ENCODE data around the gene DSN1.
A peak's percentile ranks its signal among the peaks of the same experiment; 100 is the strongest.

DNA sequence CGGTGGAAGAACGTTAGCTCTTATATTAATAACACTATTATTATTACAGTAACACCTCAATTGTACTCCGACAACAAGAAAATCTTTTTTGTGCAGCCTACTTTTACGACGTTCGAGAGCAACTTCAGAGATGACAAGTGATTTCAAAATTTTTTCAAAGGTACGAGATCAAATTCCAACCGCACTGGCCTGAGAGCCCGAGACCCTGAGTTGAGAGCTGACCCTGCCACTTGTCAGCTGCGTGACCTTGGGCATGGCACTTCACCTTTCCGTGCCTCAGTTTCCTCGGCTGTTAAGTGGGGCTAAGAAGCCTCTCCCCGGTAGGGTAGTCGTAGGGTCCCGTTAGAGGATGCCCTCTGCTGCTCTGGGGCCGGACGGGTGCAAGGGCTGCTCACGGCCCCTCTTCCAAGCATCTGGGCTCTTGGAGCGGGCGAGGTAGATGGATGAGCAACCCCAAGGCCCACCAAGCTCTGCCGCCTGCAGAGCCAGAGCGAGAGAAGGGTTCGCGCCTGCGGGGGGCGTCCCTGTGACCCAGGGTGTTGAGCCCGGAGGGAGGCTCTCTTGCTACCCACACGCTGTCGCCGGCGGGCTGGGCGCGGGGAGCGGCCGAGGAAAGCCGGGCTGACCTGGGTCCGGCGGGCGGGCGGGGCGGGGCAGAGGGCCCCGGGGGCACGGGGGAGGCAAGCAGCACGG, 28.2 kb downstream of the DSN1 start:
- TF ChIP-seq, protein P1, sequence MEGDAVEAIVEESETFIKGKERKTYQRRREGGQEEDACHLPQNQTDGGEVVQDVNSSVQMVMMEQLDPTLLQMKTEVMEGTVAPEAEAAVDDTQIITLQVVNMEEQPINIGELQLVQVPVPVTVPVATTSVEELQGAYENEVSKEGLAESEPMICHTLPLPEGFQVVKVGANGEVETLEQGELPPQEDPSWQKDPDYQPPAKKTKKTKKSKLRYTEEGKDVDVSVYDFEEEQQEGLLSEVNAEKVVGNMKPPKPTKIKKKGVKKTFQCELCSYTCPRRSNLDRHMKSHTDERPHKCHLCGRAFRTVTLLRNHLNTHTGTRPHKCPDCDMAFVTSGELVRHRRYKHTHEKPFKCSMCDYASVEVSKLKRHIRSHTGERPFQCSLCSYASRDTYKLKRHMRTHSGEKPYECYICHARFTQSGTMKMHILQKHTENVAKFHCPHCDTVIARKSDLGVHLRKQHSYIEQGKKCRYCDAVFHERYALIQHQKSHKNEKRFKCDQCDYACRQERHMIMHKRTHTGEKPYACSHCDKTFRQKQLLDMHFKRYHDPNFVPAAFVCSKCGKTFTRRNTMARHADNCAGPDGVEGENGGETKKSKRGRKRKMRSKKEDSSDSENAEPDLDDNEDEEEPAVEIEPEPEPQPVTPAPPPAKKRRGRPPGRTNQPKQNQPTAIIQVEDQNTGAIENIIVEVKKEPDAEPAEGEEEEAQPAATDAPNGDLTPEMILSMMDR (conservative IDR thresholded peaks at IDR 0.05; ENCODE audit: low read length), result peak; percentile 14; the same call in 1 of the 2 replicates
- no peak for TF ChIP-seq EZH2phosphoT487 (IDR thresholded peaks at IDR 0.05; ENCODE audit: borderline replicate concordance)

All from Loucy (cell line).